GM21737 (cell line): Measurements from ENCODE around the gene NHLH1.

ENCODE experiments used
- ATAC-seq: cut with Tn5 transposase; IDR thresholded peaks from one replicate; pipeline ENCODE4 v1.9.1; 2021; ENCODE audit warnings: mild to moderate bottlenecking, moderate library complexity; ENCODE audit not compliant: unreplicated experiment

Gene NHLH1

GRCh38 chr1:160358073-160358472 is 8.8 kb upstream of the NHLH1 start:
- ATAC-seq: no peak

DNA sequence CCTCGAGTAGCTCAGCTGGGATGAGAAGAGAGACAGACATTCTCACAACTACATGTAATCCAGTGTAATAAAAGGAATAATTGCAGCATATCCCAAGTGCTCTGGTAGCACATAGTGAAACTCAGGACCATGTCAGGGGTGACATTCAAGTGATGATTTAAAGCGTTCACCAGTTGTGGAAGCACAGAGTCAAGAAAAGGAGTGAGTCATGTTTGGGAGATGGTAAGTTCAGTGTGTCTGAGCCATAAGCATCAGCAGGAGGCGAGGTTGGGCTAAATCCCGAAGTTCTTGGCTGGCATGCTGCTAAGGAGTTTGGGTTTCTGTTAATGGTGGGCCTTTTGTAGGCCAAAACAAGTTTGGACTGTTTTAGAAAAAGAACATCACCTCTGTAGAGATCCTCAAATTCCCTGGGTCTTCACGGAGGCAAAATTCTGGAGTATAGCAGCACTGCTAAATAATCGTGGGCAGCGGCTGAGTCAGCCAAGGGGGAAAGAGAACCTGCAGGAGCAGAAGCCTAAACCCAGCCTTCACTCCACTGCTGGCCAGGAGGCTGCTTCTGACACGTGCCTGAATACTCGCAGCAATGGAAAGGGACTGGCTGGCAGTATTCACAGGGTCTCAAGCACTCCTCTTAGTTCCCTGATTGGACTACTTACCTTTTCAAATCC is 7.2 kb upstream of the NHLH1 start:
- no peak for ATAC-seq

GRCh38 chr1:160360227-160360695 is 6.6 kb upstream of the NHLH1 start:
- no peak for ATAC-seq

- ATAC-seq: no peak
Measured at GRCh38 chr1:160361199-160361598, 5.7 kb upstream of the NHLH1 start.

- ATAC-seq: no peak
Measured at GRCh38 chr1:160361814-160362167, 5.1 kb upstream of the NHLH1 start.

DNA sequence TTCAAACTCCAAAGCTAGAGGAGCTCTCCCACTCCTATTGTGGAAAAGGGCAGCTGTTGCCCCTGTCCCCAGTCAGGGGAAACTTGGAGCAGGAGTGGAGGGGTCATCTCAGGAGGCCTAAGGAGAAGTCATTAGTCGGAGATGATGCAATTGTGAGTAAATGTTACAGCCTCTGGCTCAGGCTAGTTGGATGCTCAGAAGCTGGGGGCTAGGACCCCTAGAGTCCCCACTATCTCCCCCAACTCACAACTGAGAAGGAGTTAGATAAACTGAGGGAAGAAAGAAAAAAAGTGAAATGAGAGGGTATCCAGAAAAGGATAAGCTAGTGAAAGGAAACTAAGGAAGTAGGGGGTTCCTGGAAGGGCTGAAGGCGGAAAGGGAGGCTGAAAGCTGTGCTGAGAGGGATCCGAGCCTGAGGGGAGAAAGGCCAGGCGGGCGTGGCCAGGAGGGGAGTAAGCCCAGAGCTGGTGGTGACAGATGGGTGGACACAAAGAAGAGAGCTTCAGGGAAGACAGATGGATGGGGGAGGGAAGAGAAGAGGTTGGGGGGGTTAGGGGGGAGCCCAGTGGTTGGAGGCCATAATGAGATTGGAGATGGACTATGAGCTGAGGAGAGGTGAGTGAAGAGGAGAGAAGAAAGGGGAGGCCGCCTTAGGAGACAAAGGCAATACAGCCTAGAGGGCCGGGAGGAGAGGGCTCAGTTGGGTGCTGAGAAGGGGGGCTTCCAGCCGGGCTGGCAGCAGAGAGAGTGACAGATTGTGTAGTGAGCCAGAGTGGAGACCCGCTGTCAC is 4.5 kb upstream of the NHLH1 start:
- no peak for ATAC-seq

DNA sequence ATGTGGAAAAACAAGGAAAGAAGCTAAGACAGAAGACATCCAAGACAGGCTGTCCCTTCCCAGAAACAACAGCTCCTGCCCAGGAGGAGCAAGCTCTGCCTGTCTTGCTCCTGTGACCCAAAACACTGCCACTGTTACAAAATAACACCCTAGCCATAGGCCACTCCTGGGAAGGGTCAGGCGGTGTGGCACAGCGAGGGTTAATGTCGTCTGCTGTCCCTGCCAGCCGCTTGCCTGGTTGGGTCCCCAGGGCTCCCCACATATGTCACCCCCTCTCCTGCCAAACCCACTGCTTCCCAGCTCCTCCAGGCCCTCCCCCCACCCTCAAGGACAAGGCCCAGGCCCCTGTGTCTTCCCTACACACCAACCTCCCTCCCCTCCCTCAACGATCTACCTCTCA is 3.9 kb upstream of the NHLH1 start:
- ATAC-seq: no peak

- no peak for ATAC-seq
Measured at GRCh38 chr1:160363951-160364735, 2.7 kb upstream of the NHLH1 start.

- no peak for ATAC-seq
Measured at GRCh38 chr1:160365325-160365724, 1.5 kb upstream of the NHLH1 start.

DNA sequence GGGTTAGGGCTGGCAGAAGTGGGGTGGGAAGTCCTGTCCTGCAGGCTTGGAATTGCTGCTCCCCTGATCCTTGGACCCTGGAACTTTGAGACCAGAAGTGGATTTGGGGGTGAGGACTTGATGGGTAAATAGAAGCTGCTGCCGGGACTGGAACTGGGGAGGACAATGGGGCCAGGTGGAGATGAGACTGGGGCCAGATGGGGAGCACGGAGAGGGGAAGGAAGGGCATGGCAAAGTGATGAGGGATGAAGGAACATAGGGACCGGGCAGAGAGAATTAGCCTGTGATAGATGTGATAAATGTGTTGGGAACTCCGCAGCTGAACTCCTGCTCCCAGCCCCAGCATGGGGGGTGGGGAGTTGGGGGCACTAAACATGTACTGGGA is 637 bp downstream of the NHLH1 start:
- ATAC-seq: no peak

GRCh38 chr1:160367934-160368923 is 1.4 kb downstream of the NHLH1 start:
- ATAC-seq: no peak

DNA sequence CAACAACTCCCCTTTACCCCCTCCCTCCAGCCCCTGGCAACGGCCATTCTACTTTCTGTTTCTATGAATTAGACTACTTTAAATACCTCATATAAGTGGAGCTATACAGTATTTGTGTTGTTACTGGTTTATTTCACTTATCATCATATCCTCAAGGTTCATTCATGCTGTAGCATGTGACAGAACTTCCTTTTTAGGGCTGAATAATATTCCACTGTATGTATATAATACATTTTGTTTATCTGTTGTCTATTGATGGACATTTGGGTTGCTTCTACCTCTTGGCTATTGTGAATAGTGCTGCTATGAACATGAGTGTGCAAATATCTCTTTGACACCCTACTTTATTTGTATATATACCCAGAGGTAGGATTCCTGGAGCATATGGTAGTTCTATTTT is 2.2 kb downstream of the NHLH1 start:
- no peak for ATAC-seq

GRCh38 chr1:160370561-160371345 is 3.9 kb downstream of the NHLH1 start:
- no peak for ATAC-seq

GRCh38 chr1:160371346-160371631 is 4.4 kb downstream of the NHLH1 start:
- ATAC-seq: no peak

DNA sequence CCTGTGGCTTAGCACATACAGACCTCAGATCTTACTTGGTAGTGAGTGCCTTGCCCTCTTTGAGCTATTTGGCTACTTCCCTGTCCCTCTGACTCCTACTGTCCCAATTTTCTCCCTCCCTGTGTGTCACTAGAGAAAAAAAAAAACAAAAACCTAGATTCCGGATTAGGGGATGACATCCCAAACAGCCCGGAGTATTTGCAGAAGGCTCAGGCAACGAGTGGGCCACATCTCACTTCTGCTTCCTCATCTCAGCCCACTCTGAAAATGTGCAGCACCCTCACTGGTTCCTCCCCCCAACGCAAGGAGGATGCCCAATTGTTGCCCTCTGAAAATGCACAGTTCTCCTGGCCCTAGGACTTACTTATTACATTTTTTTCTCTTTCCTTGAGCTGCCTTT is 4.9 kb downstream of the NHLH1 start:
- ATAC-seq: no peak

DNA sequence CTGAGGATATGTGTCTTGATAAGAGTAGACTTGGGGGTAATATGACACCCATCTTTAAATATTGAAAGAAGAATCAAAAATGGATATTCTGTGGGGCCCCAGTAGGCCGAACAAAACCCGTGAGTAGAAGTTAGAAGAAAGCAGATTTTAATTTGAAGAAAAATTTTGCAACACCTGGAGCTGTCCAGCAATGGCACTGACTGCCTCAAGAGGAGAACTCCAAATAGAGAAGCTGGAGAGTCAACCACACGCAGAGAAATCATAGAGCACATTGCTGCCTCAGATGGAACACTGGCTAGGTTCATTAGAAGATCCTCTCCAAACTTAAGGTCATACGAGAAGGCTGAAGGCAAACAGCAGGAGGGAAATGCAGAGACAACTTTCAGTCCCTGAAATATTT is 6.8 kb downstream of the NHLH1 start:
- ATAC-seq: no peak

GRCh38 chr1:160374306-160375110 is 7.6 kb downstream of the NHLH1 start:
- ATAC-seq: no peak

DNA sequence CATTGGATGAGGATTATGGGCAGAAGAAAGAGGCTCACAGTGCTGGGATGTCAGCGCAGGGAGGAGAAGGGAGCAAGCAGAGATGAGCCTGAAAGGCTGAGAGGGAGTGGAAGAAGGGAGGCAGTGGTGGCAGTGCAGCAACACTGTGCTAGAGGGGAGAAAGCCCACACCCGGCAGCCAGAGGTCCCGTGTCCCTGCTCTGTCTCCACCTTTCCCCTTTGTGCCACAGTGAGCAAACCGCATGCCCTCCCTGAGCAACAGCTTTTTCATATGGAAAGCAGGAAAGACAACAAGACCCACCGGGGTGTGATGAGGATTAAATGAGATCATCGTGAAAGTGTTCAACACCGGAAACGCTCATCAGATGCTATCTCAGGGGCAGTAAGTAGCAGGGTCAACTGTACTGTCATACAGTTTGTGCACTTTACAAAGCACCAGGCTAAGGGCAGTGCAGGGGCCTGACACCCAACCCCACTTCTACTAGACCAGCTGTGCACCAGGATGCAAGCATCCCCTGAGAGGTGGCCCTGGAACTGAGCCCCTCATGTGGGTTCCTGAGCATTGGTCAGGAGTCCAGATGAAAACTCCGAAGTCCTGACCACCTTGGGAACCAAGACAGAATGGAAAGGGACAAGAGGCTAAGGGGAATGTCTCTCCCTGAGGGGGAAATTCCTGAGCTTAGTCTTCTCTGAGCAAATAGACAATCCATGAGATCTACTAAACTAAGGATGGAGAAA is 9.1 kb downstream of the NHLH1 start:
- no peak for ATAC-seq
